ENCODE results near the gene FBLN1. TPM values are rescaled to one million over a fixed set of nuclear protein-coding genes. Genes with fewer than 3 reads are reported as not detected.

The FBLN1 gene
- total and polyA plus RNA-seq, 2 of the 8 experiments (the other 6 are each of a cell fraction or from before 2014, with no cell fraction given) = 159 to 168 TPM

DNA sequence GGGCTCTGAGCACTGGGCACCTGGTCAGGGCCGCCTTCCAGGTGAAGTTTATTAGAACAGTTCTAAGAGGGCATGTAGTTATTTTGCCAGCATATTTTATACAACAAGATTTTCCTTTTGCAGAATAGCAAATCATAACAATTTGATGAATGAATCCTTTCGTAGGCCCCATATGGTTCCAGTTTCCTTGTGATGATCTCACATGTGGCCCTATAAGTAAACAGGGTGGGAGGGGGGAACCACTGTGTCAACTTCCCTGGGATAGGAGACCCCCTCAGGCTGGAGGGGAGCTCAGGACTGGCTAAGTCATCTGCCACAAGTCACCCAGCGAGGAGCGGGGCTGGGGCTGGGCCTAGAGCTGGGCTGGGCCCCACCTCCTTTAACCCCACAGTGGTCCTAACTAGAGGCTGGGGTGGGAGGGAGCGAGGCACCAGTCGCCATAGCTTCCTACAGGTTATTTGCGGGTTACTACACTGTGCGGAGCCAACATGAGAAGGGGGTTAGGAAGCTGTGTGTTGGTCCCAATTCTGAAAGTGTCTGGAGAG is 4.2 kb downstream of the FBLN1 start:
- ChIA-PET POLR2A (ENCODE audit: partially characterized antibody) (interaction anchor here (1.3 kb wide), 1 partner anchor 10 kb away, joined by 4 read pairs; no protein-coding TSS in a partner anchor), CTCF (ENCODE audit: partially characterized antibody) (interaction anchor here (0.7 to 1.5 kb wide), 2 partner anchors 15 to 52 kb away, joined by 3 read pairs; no protein-coding TSS in a partner anchor)
- peaks cover 0 to 5% (median 0%) of the 10 kb centered on the region in 4 experiments; a peak in 2 of 8 replicates for H3K36me3 ChIP-seq (ENCODE audit: control insufficient read depth in 2 of 4, insufficient read depth in 4 of 4, low read length in 3 of 4)
- no peak overlapping the region for H3K4me3 ChIP-seq (ENCODE audit: extremely low read depth in 1 of 4, insufficient read depth in 2 of 4, low read depth in 3 of 4, low read length in 4 of 4)
- no peak overlapping the region for H3K27ac ChIP-seq (ENCODE audit: low read depth, low read length)
- no peak overlapping the region for H3K56ac ChIP-seq (replicated peaks; ENCODE audit: insufficient read length, low read depth, low read length)
- no peak overlapping the region for H4K5ac ChIP-seq (ENCODE audit: insufficient read length, low read depth, low read length)
- no peak overlapping the region for H4K91ac ChIP-seq (replicated peaks; ENCODE audit: insufficient read length, low read length)
- no peak overlapping the region for H3K18ac ChIP-seq (ENCODE audit: extremely low read depth, low read length)
- no peaks in the 10 kb centered on the region for H3K27me3 ChIP-seq (replicated peaks in 1 of 4; ENCODE audit: control insufficient read depth in 3 of 4, extremely low read depth in 1 of 4, insufficient read depth in 3 of 4, low read length in 3 of 4)
- H3K4me1 ChIP-seq (replicated peaks in 1 of 4; ENCODE audit: control insufficient read depth in 3 of 4, insufficient read depth in 4 of 4, low read length in 3 of 4) = peaks cover 6 to 29% (median 18%) of the 10 kb centered on the region in 4 experiments
- peaks cover 25% of the 10 kb centered on the region for H3K79me1 ChIP-seq (ENCODE audit: low read depth, low read length)
- no peak overlapping the region for H2BK15ac ChIP-seq (ENCODE audit: low read length)
- H2BK12ac ChIP-seq (ENCODE audit: low read depth, low read length) = no peak overlapping the region
- no peak overlapping the region for H2BK20ac ChIP-seq (ENCODE audit: low read length)
- H2BK5ac ChIP-seq (ENCODE audit: low read depth, low read length) = peak overlapping the region; percentile 21; the same call in 1 of the 2 replicates
- DNase-seq (ENCODE audit: low read depth in 1 of 2, low spot score in 2 of 2) = no peak
- H2BK120ac ChIP-seq (replicated peaks; ENCODE audit: low read depth, low read length) = no peak overlapping the region
- peaks cover 15% of the 10 kb centered on the region for H3K23me2 ChIP-seq (ENCODE audit: low read depth, low read length)
- H2AFZ ChIP-seq (ENCODE audit: low read length) = no peak overlapping the region
- no peak overlapping the region for H3K23ac ChIP-seq (ENCODE audit: insufficient read length)
- peaks cover 15 to 60% of the 10 kb centered on the region in 2 experiments for H3K79me2 ChIP-seq (ENCODE audit: control insufficient read depth in 1 of 2, insufficient read depth in 2 of 2, low read length in 2 of 2)
- H3K4me2 ChIP-seq (ENCODE audit: insufficient read depth in 1 of 2, low read depth in 2 of 2, low read length in 2 of 2) = no peak overlapping the region
- no peak overlapping the region for H3K9ac ChIP-seq (replicated peaks in 1 of 4; ENCODE audit: extremely low read depth in 1 of 4, low read depth in 3 of 4, low read length in 3 of 4)
- H3K4ac ChIP-seq (replicated peaks; ENCODE audit: insufficient read length, low read depth, low read length) = no peak overlapping the region
- no peak for FAIRE-seq
- no peak overlapping the region for H2AK5ac ChIP-seq (ENCODE audit: low read depth, low read length)
- no peak overlapping the region for H3K14ac ChIP-seq (ENCODE audit: insufficient read length)
- H3K9me3 ChIP-seq (ENCODE audit: insufficient read depth in 2 of 2, low read depth in 1 of 2, low read length in 1 of 2) = no peaks in the 10 kb centered on the region
- WGBS, 2 experiments (ENCODE audit: extremely low coverage in 1 of 2, insufficient coverage in 1 of 2, insufficient read length in 1 of 2, insufficient replicate concordance in 2 of 2, low coverage in 1 of 2, low lambda C conversion rate in 2 of 2, missing lambda C conversion rate in 1 of 2) = 77% methylated on average over 8 of the region's 8 CpGs; no CpG with 5 or more reads in 1 of the 2 experiments
- peaks cover 3 to 18% of the 10 kb centered on the region in 2 experiments for H4K20me1 ChIP-seq (replicated peaks in 1 of 2; ENCODE audit: control insufficient read depth in 1 of 2, insufficient read depth in 2 of 2, low read length in 2 of 2)
- H4K8ac ChIP-seq (ENCODE audit: extremely low read depth, insufficient read depth, low read length) = no peak overlapping the region
- TF ChIP-seq RXRA (IDR thresholded peaks at IDR 0.05; ENCODE audit: insufficient read depth, low read depth, low read length) = no peak
- TF ChIP-seq, protein P1, sequence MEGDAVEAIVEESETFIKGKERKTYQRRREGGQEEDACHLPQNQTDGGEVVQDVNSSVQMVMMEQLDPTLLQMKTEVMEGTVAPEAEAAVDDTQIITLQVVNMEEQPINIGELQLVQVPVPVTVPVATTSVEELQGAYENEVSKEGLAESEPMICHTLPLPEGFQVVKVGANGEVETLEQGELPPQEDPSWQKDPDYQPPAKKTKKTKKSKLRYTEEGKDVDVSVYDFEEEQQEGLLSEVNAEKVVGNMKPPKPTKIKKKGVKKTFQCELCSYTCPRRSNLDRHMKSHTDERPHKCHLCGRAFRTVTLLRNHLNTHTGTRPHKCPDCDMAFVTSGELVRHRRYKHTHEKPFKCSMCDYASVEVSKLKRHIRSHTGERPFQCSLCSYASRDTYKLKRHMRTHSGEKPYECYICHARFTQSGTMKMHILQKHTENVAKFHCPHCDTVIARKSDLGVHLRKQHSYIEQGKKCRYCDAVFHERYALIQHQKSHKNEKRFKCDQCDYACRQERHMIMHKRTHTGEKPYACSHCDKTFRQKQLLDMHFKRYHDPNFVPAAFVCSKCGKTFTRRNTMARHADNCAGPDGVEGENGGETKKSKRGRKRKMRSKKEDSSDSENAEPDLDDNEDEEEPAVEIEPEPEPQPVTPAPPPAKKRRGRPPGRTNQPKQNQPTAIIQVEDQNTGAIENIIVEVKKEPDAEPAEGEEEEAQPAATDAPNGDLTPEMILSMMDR (IDR thresholded peaks at IDR 0.05; ENCODE audit: control extremely low read depth in 1 of 3, insufficient read depth in 1 of 3, low read depth in 1 of 3, low read length in 3 of 3) = no peak
- no peak for TF ChIP-seq POU5F1 (IDR thresholded peaks at IDR 0.05; ENCODE audit: low read depth, low read length)
- TF ChIP-seq RFX5 (IDR thresholded peaks at IDR 0.05; ENCODE audit: borderline replicate concordance, low read depth, low read length) = no peak
- no peak for TF ChIP-seq RBBP5 (IDR thresholded peaks at IDR 0.05; ENCODE audit: borderline replicate concordance, low read depth, low read length)
- TF ChIP-seq CHD2 (IDR thresholded peaks at IDR 0.05; ENCODE audit: low read length) = no peak
- TF ChIP-seq BCL11A (IDR thresholded peaks at IDR 0.05; ENCODE audit: low read depth in 2 of 2, low read length in 2 of 2) = no peak
- TF ChIP-seq TBP (IDR thresholded peaks at IDR 0.05; ENCODE audit: low read depth, low read length) = no peak
- no peak for TF ChIP-seq ZNF274 (IDR thresholded peaks at IDR 0.05; ENCODE audit: borderline replicate concordance, extremely low read depth, low read length)
- no peak for TF ChIP-seq KDM5A (IDR thresholded peaks at IDR 0.05; ENCODE audit: low read length)
- TF ChIP-seq KDM1A (IDR thresholded peaks at IDR 0.05; ENCODE audit: borderline replicate concordance, low read length) = no peak

Measured in H1 (cell line).